ENCODE measurements around the gene ITPR2. TPM values are rescaled to one million over a fixed set of nuclear protein-coding genes. Genes with fewer than 3 reads are reported as not detected.

The ITPR2 gene
- total and polyA plus RNA-seq, 2 of the 13 experiments (the other 11 are each of a cell fraction or from before 2014, with no cell fraction given): 31.9 to 81.9 TPM

- ATAC-seq: no peak
- no peak for FAIRE-seq
- intact Hi-C loops (cut with micrococcal nuclease; ENCODE audit: unreplicated experiment) (no loop called here), in situ Hi-C loops (cut with HindIII; ENCODE audit: extremely low pct_ligation_motif_present, low pct_unique_long_range_greater_than_20kb) (no loop called here)
- no peaks in the 10 kb centered on the region for H3K79me2 ChIP-seq (ENCODE audit: insufficient read depth, low read length)
- no peak overlapping the region for H3K27ac ChIP-seq (ENCODE audit: extremely low read length, insufficient read depth, low read length)
- no peak for DNase-seq (ENCODE audit: low spot score)
- H3K36me3 ChIP-seq (replicated peaks in 1 of 2; ENCODE audit: control insufficient read depth in 1 of 2, insufficient read depth in 2 of 2, low read length in 2 of 2): peaks cover 7 to 69% of the 10 kb centered on the region in 2 experiments
- H3K9me3 ChIP-seq (ENCODE audit: low read length): no peaks in the 10 kb centered on the region
- ChIA-PET POLR2A (no interaction called here), CTCF (ENCODE audit: low intra/inter-chr PET ratio, low total read pairs) (no interaction called here)
- H3K4me3 ChIP-seq (replicated peaks in 1 of 3; ENCODE audit: insufficient read depth in 1 of 3, low read depth in 2 of 3, low read length in 3 of 3): no peak overlapping the region
- H3K9ac ChIP-seq (ENCODE audit: insufficient read depth, low read depth, low read length): no peak overlapping the region
- BruUV-seq (replicated peaks): no TSS peak
- 96% methylated on average over 4 of the region's 4 CpGs for WGBS (ENCODE audit: low lambda C conversion rate)
- no peaks in the 10 kb centered on the region for H4K20me1 ChIP-seq (ENCODE audit: insufficient read depth, low read length)
- no peaks in the 10 kb centered on the region for H3K4me1 ChIP-seq (ENCODE audit: insufficient read depth, low read length)
- no peak overlapping the region for H2AFZ ChIP-seq (ENCODE audit: low read length)
- H3K4me2 ChIP-seq (ENCODE audit: low read depth, low read length): no peak overlapping the region
- H3K27me3 ChIP-seq (ENCODE audit: control insufficient read depth in 1 of 2, insufficient read depth in 2 of 2, low read length in 2 of 2): no peaks in the 10 kb centered on the region
- no peak for TF ChIP-seq ZNF704 (CRISPR knock-in tag; IDR thresholded peaks at IDR 0.05; ENCODE audit: borderline replicate concordance)
- TF ChIP-seq SP1 (IDR thresholded peaks at IDR 0.05): no peak
- TF ChIP-seq SP1 (CRISPR knock-in tag; IDR thresholded peaks at IDR 0.05): no peak
- TF ChIP-seq NFAT5 (CRISPR knock-in tag; IDR thresholded peaks at IDR 0.05): no peak
- TF ChIP-seq ZNF816 (CRISPR knock-in tag; IDR thresholded peaks at IDR 0.05; ENCODE audit: borderline replicate concordance): no peak
- TF ChIP-seq KDM5B (CRISPR knock-in tag; IDR thresholded peaks at IDR 0.05; ENCODE audit: borderline replicate concordance): no peak
- no peak for TF ChIP-seq ZNF205 (CRISPR knock-in tag; IDR thresholded peaks at IDR 0.05)
- no peak for TF ChIP-seq MXD4 (CRISPR knock-in tag; IDR thresholded peaks at IDR 0.05)
- no peak for TF ChIP-seq ZBTB42 (CRISPR knock-in tag; IDR thresholded peaks at IDR 0.05)
- no peak for TF ChIP-seq ZFYVE20 (CRISPR knock-in tag; IDR thresholded peaks at IDR 0.05; ENCODE audit: borderline replicate concordance, low read depth)
- TF ChIP-seq ZNF101 (CRISPR knock-in tag; IDR thresholded peaks at IDR 0.05; ENCODE audit: borderline replicate concordance, low read depth): no peak
- no peak for TF ChIP-seq ZNF460 (CRISPR knock-in tag; IDR thresholded peaks at IDR 0.05; ENCODE audit: borderline replicate concordance)
- TF ChIP-seq NFIB (CRISPR knock-in tag; IDR thresholded peaks at IDR 0.05; ENCODE audit: borderline replicate concordance): no peak
- no peak for TF ChIP-seq ATM (IDR thresholded peaks at IDR 0.05; ENCODE audit: borderline replicate concordance)
- no peak for TF ChIP-seq ZNF777 (CRISPR knock-in tag; IDR thresholded peaks at IDR 0.05)
- no peak for TF ChIP-seq NCOA1 (CRISPR knock-in tag; IDR thresholded peaks at IDR 0.05)
- TF ChIP-seq ZNF33B (CRISPR knock-in tag; IDR thresholded peaks at IDR 0.05): no peak
- TF ChIP-seq, protein P1, sequence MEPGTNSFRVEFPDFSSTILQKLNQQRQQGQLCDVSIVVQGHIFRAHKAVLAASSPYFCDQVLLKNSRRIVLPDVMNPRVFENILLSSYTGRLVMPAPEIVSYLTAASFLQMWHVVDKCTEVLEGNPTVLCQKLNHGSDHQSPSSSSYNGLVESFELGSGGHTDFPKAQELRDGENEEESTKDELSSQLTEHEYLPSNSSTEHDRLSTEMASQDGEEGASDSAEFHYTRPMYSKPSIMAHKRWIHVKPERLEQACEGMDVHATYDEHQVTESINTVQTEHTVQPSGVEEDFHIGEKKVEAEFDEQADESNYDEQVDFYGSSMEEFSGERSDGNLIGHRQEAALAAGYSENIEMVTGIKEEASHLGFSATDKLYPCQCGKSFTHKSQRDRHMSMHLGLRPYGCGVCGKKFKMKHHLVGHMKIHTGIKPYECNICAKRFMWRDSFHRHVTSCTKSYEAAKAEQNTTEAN (CRISPR knock-in tag; conservative IDR thresholded peaks at IDR 0.05): no peak
- no peak for TF ChIP-seq ZFAT (CRISPR knock-in tag; conservative IDR thresholded peaks at IDR 0.05)
These were observed 134.8 kb downstream of the ITPR2 start for GRCh38 chr12:26698186-26698585.
